ENCODE measurements around the gene FAM98C.

FAM98C gene

DNA sequence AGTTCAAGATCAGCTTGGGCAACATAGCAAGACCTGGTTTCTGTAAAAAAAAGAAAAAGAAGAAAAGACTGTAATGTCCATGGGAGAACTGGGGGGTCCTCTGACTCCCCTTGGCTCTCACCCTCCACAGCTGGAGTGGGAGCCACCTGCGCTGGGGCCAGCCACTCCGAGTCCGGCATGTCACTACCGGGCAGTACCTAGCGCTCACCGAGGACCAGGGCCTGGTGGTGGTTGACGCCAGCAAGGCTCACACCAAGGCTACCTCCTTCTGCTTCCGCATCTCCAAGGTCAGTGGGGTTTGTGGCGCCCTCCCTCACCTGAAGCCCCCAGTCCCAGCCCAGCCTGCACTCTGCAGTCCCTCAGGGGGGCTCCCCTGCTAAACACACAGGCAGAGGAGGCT lies 45.3 kb downstream of the FAM98C start:
- H3K4me3 ChIP-seq (ENCODE audit: low read depth, low read length): no peak overlapping the region
- TF ChIP-seq, protein P1, sequence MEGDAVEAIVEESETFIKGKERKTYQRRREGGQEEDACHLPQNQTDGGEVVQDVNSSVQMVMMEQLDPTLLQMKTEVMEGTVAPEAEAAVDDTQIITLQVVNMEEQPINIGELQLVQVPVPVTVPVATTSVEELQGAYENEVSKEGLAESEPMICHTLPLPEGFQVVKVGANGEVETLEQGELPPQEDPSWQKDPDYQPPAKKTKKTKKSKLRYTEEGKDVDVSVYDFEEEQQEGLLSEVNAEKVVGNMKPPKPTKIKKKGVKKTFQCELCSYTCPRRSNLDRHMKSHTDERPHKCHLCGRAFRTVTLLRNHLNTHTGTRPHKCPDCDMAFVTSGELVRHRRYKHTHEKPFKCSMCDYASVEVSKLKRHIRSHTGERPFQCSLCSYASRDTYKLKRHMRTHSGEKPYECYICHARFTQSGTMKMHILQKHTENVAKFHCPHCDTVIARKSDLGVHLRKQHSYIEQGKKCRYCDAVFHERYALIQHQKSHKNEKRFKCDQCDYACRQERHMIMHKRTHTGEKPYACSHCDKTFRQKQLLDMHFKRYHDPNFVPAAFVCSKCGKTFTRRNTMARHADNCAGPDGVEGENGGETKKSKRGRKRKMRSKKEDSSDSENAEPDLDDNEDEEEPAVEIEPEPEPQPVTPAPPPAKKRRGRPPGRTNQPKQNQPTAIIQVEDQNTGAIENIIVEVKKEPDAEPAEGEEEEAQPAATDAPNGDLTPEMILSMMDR (IDR thresholded peaks at IDR 0.05; ENCODE audit: control insufficient read depth, extremely low read depth, insufficient read depth): no peak
- DNase-seq (ENCODE audit: low read depth): no peak

DNA sequence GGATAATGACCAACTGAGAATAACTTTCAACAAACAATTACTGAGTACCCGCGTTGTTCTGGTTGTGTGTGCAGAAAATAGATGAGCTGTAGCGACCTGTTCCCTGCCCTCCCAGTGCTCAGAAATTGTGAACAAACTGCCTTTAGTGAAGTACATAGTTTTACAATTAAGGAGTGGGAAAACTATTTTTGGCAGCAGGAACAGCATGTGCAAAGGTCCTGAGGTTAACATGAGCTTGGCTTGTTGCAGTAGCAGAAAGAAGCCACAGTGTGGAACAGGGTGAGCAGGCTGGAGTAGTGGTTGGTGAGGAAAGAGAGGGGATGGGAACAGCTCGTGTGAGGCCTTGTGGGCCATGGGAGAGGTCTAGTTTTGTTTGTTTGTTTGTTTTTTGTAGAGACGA lies 46.6 kb downstream of the FAM98C start:
- TF ChIP-seq, protein P1 (IDR thresholded peaks at IDR 0.05; ENCODE audit: control insufficient read depth, extremely low read depth, insufficient read depth): no peak
- H3K4me3 ChIP-seq (ENCODE audit: low read depth, low read length): no peak overlapping the region
- DNase-seq (ENCODE audit: low read depth): no peak

DNA sequence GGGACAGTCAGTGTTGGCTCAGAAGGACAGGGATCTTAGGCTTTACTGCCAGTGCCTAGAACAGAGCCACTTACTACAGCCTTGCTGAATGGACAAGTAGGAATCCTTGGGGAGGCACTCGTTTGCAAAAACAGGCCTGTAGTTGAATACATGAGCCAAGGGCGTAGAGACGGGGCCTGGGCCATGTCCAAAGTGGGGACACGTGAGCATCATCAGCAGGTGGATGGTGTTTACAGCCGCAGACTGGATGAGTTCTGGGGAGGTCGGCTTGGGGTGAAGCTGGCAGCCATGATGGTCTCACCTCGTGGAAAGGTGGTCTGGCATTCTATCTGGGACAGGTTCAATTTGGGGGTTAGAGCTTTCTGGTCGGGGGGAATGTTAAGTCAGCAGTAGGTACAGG lies 48.1 kb downstream of the FAM98C start:
- H3K4me3 ChIP-seq (ENCODE audit: low read depth, low read length): no peak overlapping the region
- TF ChIP-seq, protein P1 (IDR thresholded peaks at IDR 0.05; ENCODE audit: control insufficient read depth, extremely low read depth, insufficient read depth): no peak
- DNase-seq (ENCODE audit: low read depth): no peak

DNA sequence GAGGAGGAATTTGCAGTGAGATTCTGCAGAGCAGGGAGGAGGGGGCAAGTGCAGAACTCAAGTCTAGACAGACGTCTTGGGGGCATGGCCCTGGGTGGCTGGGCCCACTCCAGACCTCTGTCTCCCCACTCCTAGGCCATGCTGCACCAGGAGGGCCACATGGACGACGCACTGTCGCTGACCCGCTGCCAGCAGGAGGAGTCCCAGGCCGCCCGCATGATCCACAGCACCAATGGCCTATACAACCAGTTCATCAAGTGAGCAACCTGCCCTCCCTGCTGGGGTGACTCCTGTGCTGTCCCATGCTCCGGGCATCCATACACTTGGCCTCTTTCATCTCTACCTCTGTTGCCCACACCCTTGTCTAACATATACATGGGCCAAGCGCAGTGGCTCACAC lies 48.7 kb downstream of the FAM98C start:
- no peak overlapping the region for H3K4me3 ChIP-seq (ENCODE audit: low read depth, low read length)
- no peak for DNase-seq (ENCODE audit: low read depth)
- TF ChIP-seq, protein P1 (IDR thresholded peaks at IDR 0.05; ENCODE audit: control insufficient read depth, extremely low read depth, insufficient read depth): no peak

DNA sequence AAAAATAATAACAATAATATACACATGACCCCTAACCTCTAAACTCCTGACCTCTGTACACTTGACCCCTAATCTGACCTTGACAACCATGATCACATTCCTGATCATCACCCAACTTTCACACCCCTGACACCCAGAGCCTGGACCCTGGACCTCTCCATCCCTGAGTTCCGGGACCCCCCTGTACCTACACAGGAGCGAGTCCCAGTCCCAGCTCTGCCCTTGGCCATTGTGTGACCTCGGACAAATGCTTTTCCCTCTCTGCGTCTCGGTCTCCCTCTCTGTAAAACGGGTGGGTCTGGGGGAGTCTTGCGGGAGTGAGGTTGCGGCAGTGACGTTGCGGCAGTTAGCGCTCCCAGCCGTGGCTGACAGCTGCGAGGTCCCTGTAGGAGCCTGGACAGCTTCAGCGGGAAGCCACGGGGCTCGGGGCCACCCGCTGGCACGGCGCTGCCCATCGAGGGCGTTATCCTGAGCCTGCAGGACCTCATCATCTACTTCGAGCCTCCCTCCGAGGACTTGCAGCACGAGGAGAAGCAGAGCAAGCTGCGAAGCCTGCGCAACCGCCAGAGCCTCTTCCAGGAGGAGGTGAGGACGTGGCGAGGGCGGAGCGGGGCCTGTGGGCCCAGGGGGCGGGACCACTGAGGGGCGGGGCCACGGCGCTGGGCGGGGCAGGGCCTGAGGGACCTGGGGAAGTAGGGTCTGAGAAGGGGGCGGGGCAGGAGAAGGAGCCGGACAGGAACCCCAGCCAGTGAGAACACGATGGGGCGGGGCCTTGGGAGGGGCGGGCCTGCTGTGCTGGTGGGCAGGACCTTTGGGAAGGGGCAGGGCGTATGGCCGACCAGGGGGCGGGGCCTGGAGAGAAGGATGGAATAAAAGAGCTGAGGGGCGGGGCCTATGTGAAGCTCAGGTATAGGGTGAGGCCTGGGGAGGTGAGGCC lies 49.8 kb downstream of the FAM98C start:
- no peak for DNase-seq (ENCODE audit: low read depth)
- TF ChIP-seq, protein P1 (IDR thresholded peaks at IDR 0.05; ENCODE audit: control insufficient read depth, extremely low read depth, insufficient read depth): no peak
- H3K4me3 ChIP-seq (ENCODE audit: low read depth, low read length): no peak overlapping the region

DNA sequence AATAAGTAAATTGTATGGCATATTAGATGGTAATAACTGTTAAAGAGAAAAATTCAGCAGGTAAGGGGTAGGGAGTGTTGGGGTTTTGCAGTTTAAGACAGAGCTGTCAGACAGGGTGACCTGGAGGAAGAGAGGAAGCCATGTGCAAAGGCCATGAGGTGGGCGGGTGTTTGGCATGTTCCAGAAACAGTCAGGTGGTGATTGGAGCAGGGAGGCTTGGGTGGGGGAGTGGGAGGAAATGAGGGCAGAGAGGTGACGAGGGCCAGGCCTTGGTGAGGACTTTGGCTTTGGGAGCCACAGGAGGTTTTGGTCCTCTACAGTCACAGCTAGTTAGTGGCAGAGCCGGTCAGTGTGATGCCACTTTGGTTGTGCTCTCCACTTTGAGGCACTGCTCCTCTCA lies 50.7 kb downstream of the FAM98C start:
- TF ChIP-seq, protein P1 (IDR thresholded peaks at IDR 0.05; ENCODE audit: control insufficient read depth, extremely low read depth, insufficient read depth): no peak
- DNase-seq (ENCODE audit: low read depth): no peak
- no peak overlapping the region for H3K4me3 ChIP-seq (ENCODE audit: low read depth, low read length)

Data from LNCaP clone FGC (cell line).